ENCODE measurements around the gene CNEP1R1.

DNA sequence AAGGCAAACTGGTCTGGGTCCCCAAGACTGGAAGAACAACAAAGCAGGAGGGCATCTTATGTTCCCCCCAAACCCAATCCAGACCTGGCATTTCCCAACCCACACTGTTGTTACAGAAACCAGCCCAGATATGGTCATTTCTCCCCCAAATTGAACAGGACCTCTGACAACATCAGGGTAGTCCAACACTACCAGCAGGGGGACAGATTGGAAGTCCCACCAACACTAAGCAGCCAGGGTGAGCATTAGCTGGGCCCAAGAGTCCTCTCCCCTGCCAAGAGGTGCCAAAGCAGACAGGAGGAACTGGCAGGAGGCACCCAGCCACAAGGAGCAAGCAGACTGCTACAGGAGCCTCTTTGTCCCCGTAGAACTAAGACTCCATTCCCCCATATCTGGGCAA is 29.3 kb upstream of the CNEP1R1 start:
- TF ChIP-seq, protein P1, sequence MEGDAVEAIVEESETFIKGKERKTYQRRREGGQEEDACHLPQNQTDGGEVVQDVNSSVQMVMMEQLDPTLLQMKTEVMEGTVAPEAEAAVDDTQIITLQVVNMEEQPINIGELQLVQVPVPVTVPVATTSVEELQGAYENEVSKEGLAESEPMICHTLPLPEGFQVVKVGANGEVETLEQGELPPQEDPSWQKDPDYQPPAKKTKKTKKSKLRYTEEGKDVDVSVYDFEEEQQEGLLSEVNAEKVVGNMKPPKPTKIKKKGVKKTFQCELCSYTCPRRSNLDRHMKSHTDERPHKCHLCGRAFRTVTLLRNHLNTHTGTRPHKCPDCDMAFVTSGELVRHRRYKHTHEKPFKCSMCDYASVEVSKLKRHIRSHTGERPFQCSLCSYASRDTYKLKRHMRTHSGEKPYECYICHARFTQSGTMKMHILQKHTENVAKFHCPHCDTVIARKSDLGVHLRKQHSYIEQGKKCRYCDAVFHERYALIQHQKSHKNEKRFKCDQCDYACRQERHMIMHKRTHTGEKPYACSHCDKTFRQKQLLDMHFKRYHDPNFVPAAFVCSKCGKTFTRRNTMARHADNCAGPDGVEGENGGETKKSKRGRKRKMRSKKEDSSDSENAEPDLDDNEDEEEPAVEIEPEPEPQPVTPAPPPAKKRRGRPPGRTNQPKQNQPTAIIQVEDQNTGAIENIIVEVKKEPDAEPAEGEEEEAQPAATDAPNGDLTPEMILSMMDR (conservative IDR thresholded peaks at IDR 0.05; ENCODE audit: low read length) = no peak
- no peak for TF ChIP-seq EZH2phosphoT487 (IDR thresholded peaks at IDR 0.05; ENCODE audit: borderline replicate concordance, low read depth, low read length)

All from OCI-LY7 (cell line).